HEK293 (cell line): Measurements from ENCODE around the gene C6orf141.
A peak's percentile ranks its signal among the peaks of the same experiment; 100 is the strongest.

Source experiments
- FEZF1 ChIP-seq: fragments of 450-650 bp; formaldehyde crosslinking; IDR thresholded peaks from 2 replicates; pipeline ENCODE4 v1.5.1; 2016; ENCODE audit warnings: missing biosample characterization, missing genetic modification characterization
- GLI4 ChIP-seq: fragments of 450-650 bp; formaldehyde crosslinking; IDR thresholded peaks from 2 replicates; pipeline ENCODE4 v1.5.1; 2016; ENCODE audit warnings: missing biosample characterization, missing genetic modification characterization
- HOXA7 ChIP-seq: sonication (generic); formaldehyde crosslinking; IDR thresholded peaks from 2 replicates; pipeline ENCODE4 v1.8.1; 2022; ENCODE audit warnings: missing genetic modification reagents, borderline replicate concordance
- IKZF3 ChIP-seq: fragments of 450-650 bp; IDR thresholded peaks from 2 replicates; pipeline ENCODE4 v1.5.0; 2018; ENCODE audit warnings: missing biosample characterization, mild to moderate bottlenecking, missing genetic modification characterization, moderate library complexity
- SCRT1 ChIP-seq: fragments of 450-650 bp; formaldehyde crosslinking; IDR thresholded peaks from 2 replicates; pipeline ENCODE4 v1.5.1; 2016; ENCODE audit warnings: missing biosample characterization, missing genetic modification characterization, borderline replicate concordance
- ZBTB26 ChIP-seq: fragments of 450-650 bp; formaldehyde crosslinking; optimal IDR thresholded peaks from 2 replicates; pipeline ENCODE3; 2016; ENCODE audit warnings: missing biosample characterization, mild to moderate bottlenecking, missing genetic modification characterization
- ZEB2 ChIP-seq: fragments of 450-650 bp; formaldehyde crosslinking; IDR thresholded peaks from 2 replicates; pipeline ENCODE4 v1.5.1; 2016; ENCODE audit warnings: missing biosample characterization, missing genetic modification characterization
- ZNF121 ChIP-seq: fragments of 450-650 bp; formaldehyde crosslinking; IDR thresholded peaks from 2 replicates; pipeline ENCODE4 v1.5.1; 2016; ENCODE audit warnings: missing biosample characterization, missing genetic modification characterization
- ZNF132 ChIP-seq: fragments of 450-650 bp; formaldehyde crosslinking; IDR thresholded peaks from 2 replicates; pipeline ENCODE4 v1.5.1; 2017; ENCODE audit warnings: missing biosample characterization, missing genetic modification characterization, borderline replicate concordance
- ZNF148 ChIP-seq: fragments of 450-650 bp; formaldehyde crosslinking; IDR thresholded peaks from 2 replicates; pipeline ENCODE4 v1.5.0; 2017; ENCODE audit warnings: missing biosample characterization, missing genetic modification characterization, borderline replicate concordance
- ZNF16 ChIP-seq: fragments of 450-650 bp; formaldehyde crosslinking; IDR thresholded peaks from 2 replicates; pipeline ENCODE4 v1.5.1; 2016; ENCODE audit warnings: low read depth, missing biosample characterization, missing genetic modification characterization
- ZNF175 ChIP-seq: fragments of 450-650 bp; formaldehyde crosslinking; IDR thresholded peaks from 2 replicates; pipeline ENCODE4 v1.5.1; 2016; ENCODE audit warnings: missing biosample characterization, missing genetic modification characterization
- ZNF184 ChIP-seq: fragments of 450-650 bp; IDR thresholded peaks from 2 replicates; pipeline ENCODE4 v1.5.1; 2018; ENCODE audit warnings: missing biosample characterization, mild to moderate bottlenecking, missing genetic modification characterization
- ZNF23 ChIP-seq: fragments of 450-650 bp; formaldehyde crosslinking; IDR thresholded peaks from 2 replicates; pipeline ENCODE4 v1.5.1; 2016; ENCODE audit warnings: missing biosample characterization, missing genetic modification characterization, borderline replicate concordance
- ZNF24 ChIP-seq: fragments of 450-650 bp; formaldehyde crosslinking; IDR thresholded peaks from 2 replicates; pipeline ENCODE4 v1.5.1; 2016; ENCODE audit warnings: missing biosample characterization, missing genetic modification characterization
- ZNF274 ChIP-seq, 2 experiments: fragments of 200-500 bp in 1 of 2; fragments of 450-650 bp in 1 of 2; sonication (Bioruptor generic) in 1 of 2; formaldehyde crosslinking in 1 of 2; IDR thresholded peaks; 2 replicates each; pipeline versions ENCODE4 v1.5.1 to v1.6.1; 2014 to 2016; ENCODE audit warnings: borderline replicate concordance in 1 of 2, inconsistent platforms in 1 of 2, low read length in 1 of 2, missing biosample characterization in 1 of 2, missing genetic modification characterization in 1 of 2
- ZNF280C ChIP-seq: fragments of 450-650 bp; formaldehyde crosslinking; IDR thresholded peaks from 2 replicates; pipeline ENCODE4 v1.5.1; 2016; ENCODE audit warnings: missing biosample characterization, missing genetic modification characterization
- ZNF366 ChIP-seq: fragments of 450-650 bp; formaldehyde crosslinking; conservative IDR thresholded peaks from 2 replicates; pipeline ENCODE4 v1.5.1; 2016; ENCODE audit warnings: missing biosample characterization, missing genetic modification characterization
- ZNF514 ChIP-seq: fragments of 450-650 bp; formaldehyde crosslinking; IDR thresholded peaks from 2 replicates; pipeline ENCODE4 v1.5.1; 2016; ENCODE audit warnings: missing biosample characterization, missing genetic modification characterization
- ZNF555 ChIP-seq: fragments of 450-650 bp; formaldehyde crosslinking; conservative IDR thresholded peaks from 2 replicates; pipeline ENCODE4 v1.5.1; 2017; ENCODE audit warnings: missing biosample characterization, mild to moderate bottlenecking, missing genetic modification characterization, inconsistent platforms
- ZNF596 ChIP-seq: fragments of 450-650 bp; IDR thresholded peaks from 2 replicates; pipeline ENCODE4 v1.5.0; 2018; ENCODE audit warnings: missing biosample characterization, mild to moderate bottlenecking, missing genetic modification characterization, moderate library complexity
- ZNF621 ChIP-seq: fragments of 450-650 bp; formaldehyde crosslinking; IDR thresholded peaks from 2 replicates; pipeline ENCODE4 v1.5.1; 2017; ENCODE audit warnings: missing biosample characterization, missing genetic modification characterization
- ZNF660 ChIP-seq: fragments of 450-650 bp; IDR thresholded peaks from 2 replicates; pipeline ENCODE4 v1.5.1; 2018; ENCODE audit warnings: missing biosample characterization, mild to moderate bottlenecking, missing genetic modification characterization
- ZNF747 ChIP-seq: fragments of 450-650 bp; formaldehyde crosslinking; IDR thresholded peaks from 2 replicates; pipeline ENCODE4 v1.5.1; 2016; ENCODE audit warnings: missing biosample characterization, missing genetic modification characterization
- ZNF792 ChIP-seq: fragments of 450-650 bp; formaldehyde crosslinking; IDR thresholded peaks from 2 replicates; pipeline ENCODE4 v1.5.1; 2016; ENCODE audit warnings: missing biosample characterization, missing genetic modification characterization
- ZSCAN18 ChIP-seq: fragments of 450-650 bp; formaldehyde crosslinking; IDR thresholded peaks from 2 replicates; pipeline ENCODE4 v1.5.1; 2016; ENCODE audit warnings: missing biosample characterization, missing genetic modification characterization
- ZXDB ChIP-seq: fragments of 450-650 bp; formaldehyde crosslinking; IDR thresholded peaks from 2 replicates; pipeline ENCODE4 v1.5.1; 2016; ENCODE audit warnings: missing biosample characterization, missing genetic modification characterization

C6orf141 gene

GRCh38 chr6:49551078-49551865 is 804 bp downstream of the C6orf141 start (continued):
- TF ChIP-seq IKZF3 (tag by site-specific recombination) (peak; percentile 60; the same call in 1 of the 2 replicates), ZNF660 (tag by site-specific recombination) (0 out of 2 replicates have a peak, but pooled peaks have one; percentile 23), ZNF366 (no peak), HOXA7 (CRISPR knock-in tag) (no peak), ZNF24 (no peak), ZNF596 (no peak), ZNF555 (tag by site-specific recombination) (no peak), ZNF132 (tag by site-specific recombination) (no peak), ZNF514 (no peak), SCRT1 (tag by site-specific recombination) (no peak), ZNF621 (tag by site-specific recombination) (no peak), ZNF23 (no peak), ZXDB (tag by site-specific recombination) (peak; percentile 36), ZNF148 (tag by site-specific recombination) (no peak), GLI4 (tag by site-specific recombination) (no peak), ZNF184 (tag by site-specific recombination) (no peak), ZNF175 (tag by site-specific recombination) (no peak), ZBTB26 (peak; percentile 76), ZNF747 (tag by site-specific recombination) (no peak), ZNF792 (tag by site-specific recombination) (no peak), ZNF274 (IDR thresholded peaks at IDR 0.05; ENCODE audit: low read length) (no peak), ZNF274 (tag by site-specific recombination; IDR thresholded peaks at IDR 0.05; ENCODE audit: borderline replicate concordance) (no peak), ZNF280C (no peak), FEZF1 (tag by site-specific recombination) (no peak), ZNF121 (tag by site-specific recombination) (no peak), ZNF16 (tag by site-specific recombination) (no peak), ZEB2 (tag by site-specific recombination) (no peak), ZSCAN18 (tag by site-specific recombination) (no peak)
